ENCODE results near the gene WDR7.

WDR7 gene

DNA sequence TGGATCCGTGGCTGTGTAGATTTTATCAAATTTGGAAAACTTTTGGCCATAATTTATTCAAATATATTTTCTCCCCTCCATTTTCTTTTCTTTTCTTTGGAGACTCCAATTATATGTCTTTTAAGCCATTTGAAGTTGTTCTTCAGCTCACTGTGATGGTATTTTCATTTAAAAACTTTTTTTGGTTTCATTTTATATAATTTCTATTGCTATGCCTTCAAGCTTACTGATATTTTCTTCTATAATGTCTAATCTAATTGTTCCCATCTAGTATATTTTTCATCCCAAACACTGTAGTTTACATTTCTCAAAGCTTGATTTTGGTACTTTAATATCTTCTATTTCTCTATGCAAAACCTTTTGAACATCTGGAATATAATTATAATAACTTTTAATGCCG, 72.5 kb downstream of the WDR7 start:
- DNase-seq: no peak

DNA sequence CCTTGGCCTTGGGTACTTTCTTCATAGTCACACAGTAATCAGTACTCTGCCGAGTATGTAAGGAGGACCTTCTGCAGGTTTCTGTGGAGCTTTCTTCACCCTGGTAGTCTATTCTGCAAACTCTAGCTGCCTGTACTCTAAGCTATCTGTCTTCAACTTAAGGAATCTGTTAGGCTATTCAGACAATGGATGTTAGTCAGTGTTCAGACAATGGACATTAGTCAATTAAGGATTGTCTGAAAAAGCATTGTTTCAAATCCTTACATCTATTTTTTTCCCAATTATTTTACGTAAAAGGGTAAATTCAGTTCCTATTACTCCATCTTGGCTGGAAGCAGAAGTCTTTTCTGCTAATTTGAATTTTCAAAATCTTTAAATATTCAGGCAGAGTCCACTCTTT, 75.7 kb downstream of the WDR7 start:
- no peak for DNase-seq

DNA sequence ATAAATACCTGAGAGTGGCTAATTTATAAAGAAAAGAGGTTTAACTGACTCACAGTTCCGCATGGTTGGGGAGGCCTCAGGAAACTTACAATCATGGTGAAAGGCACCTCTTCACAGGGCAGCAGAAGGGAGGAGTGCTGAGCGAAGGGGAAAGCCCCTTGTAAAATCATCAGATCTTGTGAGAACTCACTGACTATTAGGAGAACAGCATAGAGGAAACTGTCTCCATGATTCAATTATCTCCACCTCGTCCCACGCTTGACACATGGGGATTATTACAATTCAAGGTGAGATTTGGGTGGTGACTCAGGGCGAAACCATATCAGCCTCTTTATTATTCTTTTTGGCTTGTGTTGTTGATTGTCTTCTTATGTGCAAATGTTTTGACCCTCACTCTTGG, 76.2 kb downstream of the WDR7 start:
- DNase-seq: no peak

DNA sequence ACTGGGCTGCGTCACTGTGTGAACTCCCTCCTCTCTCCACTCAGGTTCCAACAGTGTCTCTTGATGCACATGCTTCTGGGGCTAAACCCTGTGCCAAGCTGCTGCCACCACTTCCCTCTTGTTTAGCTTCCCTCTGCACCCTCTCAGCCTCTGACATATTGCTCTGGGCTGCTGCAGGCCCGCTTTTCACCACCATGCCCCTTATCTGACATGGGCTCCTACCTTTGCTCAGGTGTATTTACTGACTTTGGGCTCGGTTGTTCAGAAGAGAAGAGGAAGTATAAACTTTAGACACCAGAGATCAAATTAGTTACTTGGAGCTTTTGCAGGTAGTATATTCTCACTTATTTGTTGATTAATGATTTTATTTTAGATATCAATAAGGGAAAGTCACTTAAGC, 77.6 kb downstream of the WDR7 start:
- no peak for DNase-seq

DNA sequence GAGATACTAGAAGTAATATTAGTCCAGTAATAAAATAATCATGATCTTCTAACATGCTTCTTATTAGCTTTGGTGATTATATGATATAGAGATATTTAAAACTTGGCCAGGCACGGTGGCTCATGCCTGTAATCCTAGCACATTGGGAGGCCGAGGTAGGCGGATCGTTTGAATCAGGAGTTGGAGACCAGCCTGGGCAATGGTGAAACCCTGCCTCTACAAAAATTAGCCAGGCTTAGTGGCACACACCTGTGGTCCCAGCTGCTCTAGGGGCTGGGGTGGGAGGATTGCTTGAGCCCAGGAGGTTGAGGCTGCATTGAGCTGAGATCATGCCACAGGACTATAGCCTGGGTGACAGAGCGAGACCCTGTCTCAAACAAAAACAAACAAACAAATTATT, 87.0 kb downstream of the WDR7 start:
- no peak for DNase-seq

DNA sequence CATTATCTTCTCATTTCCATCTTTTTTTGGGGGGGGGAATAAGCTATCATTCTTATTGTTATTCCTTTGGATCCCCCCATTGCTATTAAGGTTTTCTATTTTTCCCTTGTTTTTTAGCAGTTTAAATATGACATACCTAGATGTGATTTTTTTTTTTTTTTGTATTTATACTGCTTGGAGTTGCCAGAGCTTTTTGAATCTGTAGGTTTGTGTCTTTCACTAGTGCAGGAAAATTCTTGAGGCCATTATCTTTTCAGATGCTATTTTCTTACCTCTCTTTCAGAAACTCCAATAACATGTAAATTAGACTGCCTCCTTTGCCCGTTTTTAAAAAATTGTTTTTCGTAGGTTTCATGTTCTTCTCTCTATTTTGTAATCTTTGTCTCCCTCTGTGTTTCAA, 88.6 kb downstream of the WDR7 start:
- no peak for DNase-seq

DNA sequence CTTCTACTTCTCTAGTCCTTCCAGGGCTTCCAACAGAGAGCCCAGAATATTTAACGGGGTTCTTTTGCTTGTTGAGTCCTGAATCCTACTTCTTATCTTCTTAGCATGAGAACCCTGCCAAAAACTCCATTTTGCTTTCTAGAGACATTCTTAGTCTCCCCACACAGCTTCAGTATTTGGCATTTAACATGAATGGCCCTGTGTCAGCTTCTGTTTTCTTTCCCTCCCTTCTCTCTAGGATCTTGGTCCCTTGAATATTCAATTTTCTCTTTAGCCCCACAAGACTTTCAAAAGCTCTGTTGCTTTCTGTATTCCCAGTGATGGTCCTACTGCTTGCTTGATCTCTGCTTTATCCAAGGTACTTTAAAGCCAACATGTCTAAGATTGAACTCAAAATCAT, 89.5 kb downstream of the WDR7 start:
- DNase-seq: no peak

DNA sequence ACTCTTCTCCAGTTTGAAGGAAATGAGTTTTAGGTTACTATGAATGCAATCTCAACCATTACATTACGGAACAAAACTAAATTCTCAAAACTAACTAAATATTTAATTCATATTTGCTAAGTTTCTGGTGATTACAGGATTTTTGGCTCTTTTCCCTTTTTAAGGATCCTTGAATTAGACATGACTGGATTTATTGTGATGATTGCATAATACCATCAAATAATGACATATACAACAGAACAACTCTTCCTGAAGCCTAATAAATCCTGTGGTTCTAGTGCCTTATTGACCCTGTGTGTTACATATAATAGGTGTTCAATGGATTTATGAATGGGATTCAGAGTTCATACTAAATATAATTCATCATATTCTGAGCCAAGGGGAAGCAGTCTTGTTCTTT, 90.5 kb downstream of the WDR7 start:
- DNase-seq: no peak

DNA sequence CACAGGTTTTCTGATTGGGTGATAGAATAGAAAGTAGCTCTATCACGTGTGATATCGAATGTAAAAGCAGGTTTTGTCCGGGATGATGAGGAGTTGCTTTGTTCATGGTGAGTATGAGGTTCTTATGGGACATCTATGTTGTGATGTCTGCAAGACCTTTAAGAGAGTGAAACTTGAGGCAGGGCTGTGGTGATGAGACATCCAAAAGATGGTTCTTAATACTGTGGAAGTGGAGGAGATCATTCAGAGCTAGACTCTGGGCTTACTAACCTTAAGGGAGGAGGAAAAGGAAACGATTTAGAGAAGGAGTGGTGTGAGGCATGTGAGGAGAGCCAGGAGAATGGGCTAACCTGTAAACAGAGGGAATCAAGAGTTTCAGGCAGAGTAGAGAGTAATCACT, 92.0 kb downstream of the WDR7 start:
- no peak for DNase-seq

DNA sequence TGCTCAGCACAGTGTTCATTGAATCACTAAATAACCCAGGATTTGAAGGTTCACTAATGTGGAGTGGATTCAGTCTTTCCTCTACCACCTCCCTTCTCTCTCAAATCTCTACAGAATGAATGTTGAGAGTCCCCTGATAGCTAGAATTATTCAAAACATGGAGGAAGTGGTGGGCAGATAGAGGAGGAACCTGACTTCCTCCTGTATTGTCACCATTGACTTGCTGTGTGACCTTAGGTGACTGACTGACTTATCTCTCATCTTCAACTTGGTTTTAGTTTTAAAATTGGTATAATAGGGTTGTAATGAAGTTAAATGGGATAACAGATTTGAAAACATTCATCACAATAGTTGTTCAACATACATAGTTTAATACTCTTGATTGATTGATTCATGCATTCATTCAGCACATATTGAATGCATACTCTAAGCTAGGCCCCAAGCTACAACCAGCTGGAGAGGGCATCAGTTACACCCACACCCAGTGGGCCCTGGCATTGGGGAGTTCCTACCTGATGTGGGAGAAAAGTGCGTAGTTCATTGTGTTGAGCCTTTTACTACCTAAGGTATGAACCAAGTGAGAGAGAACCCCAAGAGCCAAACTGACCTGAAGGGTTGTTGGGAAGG, 96.0 kb downstream of the WDR7 start:
- DNase-seq: no peak

GRCh38 chr18:56747857-56748256, 96.7 kb downstream of the WDR7 start:
- DNase-seq: no peak

GRCh38 chr18:56748698-56749268, 97.6 kb downstream of the WDR7 start:
- peak; percentile 28 for DNase-seq

DNA sequence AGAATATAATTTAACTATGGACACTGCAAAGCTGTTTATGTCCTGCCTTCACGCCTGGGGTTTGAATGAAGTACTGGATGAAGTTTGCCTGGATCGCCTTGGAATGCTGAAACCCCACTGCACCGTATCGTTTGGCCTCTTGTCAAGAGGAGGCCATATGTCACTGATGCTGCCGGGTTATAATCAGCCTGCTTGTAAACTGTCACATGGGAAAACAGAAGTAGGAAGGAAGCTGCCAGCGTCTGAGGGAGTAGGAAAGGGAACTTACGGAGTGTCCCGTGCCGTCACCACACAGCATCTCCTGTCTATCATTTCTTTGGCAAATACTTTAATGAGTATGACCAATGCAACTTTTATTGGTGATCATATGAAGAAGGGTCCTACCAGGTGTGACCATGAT, 105.8 kb downstream of the WDR7 start:
- no peak for DNase-seq

GRCh38 chr18:56770097-56770496, 118.9 kb downstream of the WDR7 start:
- DNase-seq: peak; percentile 51

GRCh38 chr18:56770873-56771272, 119.7 kb downstream of the WDR7 start:
- no peak for DNase-seq

GRCh38 chr18:56775701-56776100, 124.5 kb downstream of the WDR7 start:
- DNase-seq: no peak

DNA sequence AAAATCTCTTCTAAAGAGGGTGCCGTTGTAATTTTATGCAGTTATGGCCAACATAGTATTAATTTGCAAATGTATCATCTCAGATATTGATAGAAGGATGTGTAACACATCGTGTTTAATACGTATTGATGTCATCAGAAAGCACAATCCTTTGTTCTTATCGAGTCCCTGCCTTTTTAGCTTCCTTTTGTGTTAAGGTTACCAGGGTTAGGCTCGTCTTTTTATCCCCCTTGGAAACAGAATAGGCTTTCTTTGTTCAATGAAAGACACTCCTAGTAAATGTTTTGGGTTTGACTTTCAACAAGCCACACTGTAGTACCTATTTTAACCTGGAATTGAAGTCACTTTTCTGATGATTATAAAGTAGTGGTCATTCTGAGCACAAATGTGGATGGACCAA, 136.2 kb downstream of the WDR7 start:
- DNase-seq: no peak

DNA sequence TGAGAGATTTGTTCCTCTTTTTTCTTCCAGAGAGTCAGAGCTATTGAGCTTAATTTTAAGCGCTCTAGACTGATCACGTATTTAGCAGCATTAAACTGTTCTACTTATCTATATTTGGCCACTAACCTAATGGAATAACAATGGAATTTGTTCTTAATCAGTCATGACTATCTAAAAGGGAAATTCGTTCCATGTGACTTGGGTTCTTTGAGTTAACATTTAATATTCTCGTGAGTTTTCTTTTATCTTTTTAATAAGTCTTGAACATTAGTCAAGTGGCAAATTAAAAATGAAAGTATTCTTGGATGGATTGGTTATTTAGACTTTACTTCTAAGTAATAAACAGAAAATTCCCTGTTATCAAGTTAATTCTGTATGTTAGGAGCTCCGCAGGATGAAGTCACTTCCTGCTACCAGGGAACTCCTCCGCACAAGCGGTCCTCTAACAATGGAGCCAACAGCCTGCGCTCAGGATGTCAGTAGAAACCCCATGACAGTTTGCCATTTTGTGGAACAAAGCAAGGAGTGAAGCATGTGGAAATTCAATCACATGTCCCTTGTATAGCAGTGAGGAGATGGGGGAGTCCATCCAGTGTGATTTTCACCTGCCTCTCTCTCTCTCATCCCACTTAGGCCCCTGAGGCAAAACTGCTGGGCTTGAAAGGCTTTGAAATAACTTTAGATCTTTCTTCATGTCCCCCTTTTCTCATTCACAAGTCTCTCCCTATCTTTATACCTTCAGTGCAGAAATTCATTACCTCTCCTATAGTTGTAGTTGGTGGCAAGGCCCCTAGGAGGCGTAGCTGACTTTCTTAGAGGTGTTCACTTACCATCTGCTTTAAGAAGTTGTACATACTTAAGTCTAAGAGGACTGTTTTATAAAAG, 138.1 kb downstream of the WDR7 start:
- DNase-seq: no peak

- no peak for DNase-seq
Observed at GRCh38 chr18:56789889-56790180, 138.7 kb downstream of the WDR7 start.

DNA sequence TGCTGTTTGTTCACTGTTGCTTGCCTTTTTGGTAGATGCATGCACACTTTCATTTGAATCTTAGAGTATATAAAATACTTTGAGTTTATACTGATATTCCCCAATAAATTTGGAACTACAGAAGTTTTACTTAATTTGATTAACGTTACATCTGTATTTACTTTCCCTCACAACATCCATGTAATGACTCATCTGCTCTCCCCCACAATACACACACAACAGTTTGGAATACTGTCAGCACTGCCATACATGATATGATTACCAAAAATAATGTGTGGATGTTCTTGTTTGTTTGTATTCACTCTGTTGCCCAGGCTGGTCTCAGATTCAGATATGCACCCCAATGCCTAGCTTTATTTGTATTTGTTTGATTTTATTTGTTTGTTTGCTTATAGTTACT, 144.2 kb downstream of the WDR7 start:
- DNase-seq: no peak

DNA sequence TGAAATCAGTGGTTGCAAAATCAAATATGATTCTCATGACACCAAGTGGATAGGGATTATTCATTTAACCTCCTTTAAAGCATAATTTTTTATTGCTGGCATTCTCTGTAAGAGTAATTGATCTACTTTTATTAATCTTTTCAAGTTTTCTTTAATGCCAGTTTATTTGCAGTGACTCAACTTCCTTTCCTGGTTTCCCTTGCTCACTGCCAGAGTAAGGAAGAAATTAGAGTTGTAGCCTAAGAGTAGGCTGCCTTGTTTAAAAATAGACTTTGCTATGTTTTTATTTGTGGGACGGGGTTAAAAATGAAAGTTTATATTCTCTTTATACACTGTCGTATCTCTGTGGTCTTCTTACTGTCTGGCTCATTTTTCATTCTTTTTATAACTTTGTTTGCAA, 148.6 kb downstream of the WDR7 start:
- no peak for DNase-seq

- no peak for DNase-seq
Observed at GRCh38 chr18:56803051-56803450, 151.9 kb downstream of the WDR7 start.

- DNase-seq: no peak
Observed at GRCh38 chr18:56804395-56804794, 153.2 kb downstream of the WDR7 start.

GRCh38 chr18:56807901-56808300, 156.7 kb downstream of the WDR7 start:
- DNase-seq: no peak

- no peak for DNase-seq
Observed at GRCh38 chr18:56812674-56813073, 161.5 kb downstream of the WDR7 start.
